ENCODE data around the gene SEMA4D. TPM values are rescaled to one million over a fixed set of nuclear protein-coding genes. Genes with fewer than 3 reads are reported as not detected.

SEMA4D gene
- total RNA-seq, 1 experiment from 2014 or later = 8.0 TPM

GRCh38 chr9:89383030-89383720 lies 114.7 kb downstream of the SEMA4D start:
- Histone ChIP-seq H3K27ac (ENCODE audit: low read length) (no peak overlapping the region), H2AFZ (ENCODE audit: low read length) (no peak overlapping the region), H3K27me3 (ENCODE audit: low read length) (no peaks in the 10 kb centered on the region), H3K79me2 (ENCODE audit: low read length) (no peaks in the 10 kb centered on the region), H3K9me3 (ENCODE audit: low read length) (no peaks in the 10 kb centered on the region), H3K9me2 (replicated peaks; ENCODE audit: low read length) (no peaks in the 10 kb centered on the region), H4K20me1 (ENCODE audit: low read length) (no peaks in the 10 kb centered on the region), H3K4me2 (ENCODE audit: low read length) (no peak overlapping the region), H3F3A (ENCODE audit: low read length, unreplicated experiment) (no peaks in the 10 kb centered on the region), H3K4me1 (ENCODE audit: insufficient read depth, low read length) (no peaks in the 10 kb centered on the region), H3K9ac (ENCODE audit: low read length) (no peak overlapping the region), H3K36me3 (ENCODE audit: low read depth, low read length) (no peaks in the 10 kb centered on the region), H3K4me3 (ENCODE audit: low read length) (no peak overlapping the region)
- intact Hi-C loops (cut with micrococcal nuclease) = no loop called here
- CTCF ChIA-PET = no interaction called here
- DNase-seq = no peak
- ATAC-seq = no peak
- POLR2A ChIA-PET (ENCODE audit: unreplicated experiment) = no interaction called here
- no TSS peak for BruUV-seq (replicated peaks)
- TF ChIP-seq CTCF (conservative IDR thresholded peaks at IDR 0.05; ENCODE audit: low read depth, low read length) (no peak), EZH2 (IDR thresholded peaks at IDR 0.05; ENCODE audit: low read length, unreplicated experiment) (no peak), EZH2phosphoT487 (IDR thresholded peaks at IDR 0.05; ENCODE audit: borderline replicate concordance, low read length) (no peak)

GRCh38 chr9:89382026-89382986 lies 115.6 kb downstream of the SEMA4D start:
- H2AFZ ChIP-seq (ENCODE audit: low read length) = no peak overlapping the region
- no peaks in the 10 kb centered on the region for H3F3A ChIP-seq (ENCODE audit: low read length, unreplicated experiment)
- H3K4me1 ChIP-seq (ENCODE audit: insufficient read depth, low read length) = no peaks in the 10 kb centered on the region
- H3K4me2 ChIP-seq (ENCODE audit: low read length) = no peak overlapping the region
- no peak overlapping the region for H3K27ac ChIP-seq (ENCODE audit: low read length)
- BruUV-seq (replicated peaks) = no TSS peak
- no peaks in the 10 kb centered on the region for H3K36me3 ChIP-seq (ENCODE audit: low read depth, low read length)
- H3K4me3 ChIP-seq (ENCODE audit: low read length) = no peak overlapping the region
- intact Hi-C loops (cut with micrococcal nuclease) = no loop called here
- H3K9me2 ChIP-seq (replicated peaks; ENCODE audit: low read length) = no peaks in the 10 kb centered on the region
- TF ChIP-seq CTCF (conservative IDR thresholded peaks at IDR 0.05; ENCODE audit: low read depth, low read length) (no peak), EZH2 (IDR thresholded peaks at IDR 0.05; ENCODE audit: low read length, unreplicated experiment) (no peak), EZH2phosphoT487 (IDR thresholded peaks at IDR 0.05; ENCODE audit: borderline replicate concordance, low read length) (no peak)
- no peak for ATAC-seq
- H3K79me2 ChIP-seq (ENCODE audit: low read length) = no peaks in the 10 kb centered on the region
- no peak for DNase-seq
- no peak overlapping the region for H3K9ac ChIP-seq (ENCODE audit: low read length)
- no peaks in the 10 kb centered on the region for H3K27me3 ChIP-seq (ENCODE audit: low read length)
- no peaks in the 10 kb centered on the region for H4K20me1 ChIP-seq (ENCODE audit: low read length)
- ChIA-PET CTCF (no interaction called here), POLR2A (ENCODE audit: unreplicated experiment) (no interaction called here)
- H3K9me3 ChIP-seq (ENCODE audit: low read length) = no peaks in the 10 kb centered on the region

- H3K79me2 ChIP-seq (ENCODE audit: low read length) = no peaks in the 10 kb centered on the region
- H3K27ac ChIP-seq (ENCODE audit: low read length) = no peak overlapping the region
- H3K4me1 ChIP-seq (ENCODE audit: insufficient read depth, low read length) = no peaks in the 10 kb centered on the region
- ATAC-seq (no peak), DNase-seq (no peak)
- CTCF ChIA-PET = no interaction called here
- no peak overlapping the region for H3K9ac ChIP-seq (ENCODE audit: low read length)
- POLR2A ChIA-PET (ENCODE audit: unreplicated experiment) = no interaction called here
- H3K36me3 ChIP-seq (ENCODE audit: low read depth, low read length) = no peaks in the 10 kb centered on the region
- no peak overlapping the region for H2AFZ ChIP-seq (ENCODE audit: low read length)
- no peaks in the 10 kb centered on the region for H3K9me3 ChIP-seq (ENCODE audit: low read length)
- H3F3A ChIP-seq (ENCODE audit: low read length, unreplicated experiment) = no peaks in the 10 kb centered on the region
- no peaks in the 10 kb centered on the region for H4K20me1 ChIP-seq (ENCODE audit: low read length)
- no peak overlapping the region for H3K4me3 ChIP-seq (ENCODE audit: low read length)
- H3K4me2 ChIP-seq (ENCODE audit: low read length) = no peak overlapping the region
- no peaks in the 10 kb centered on the region for H3K9me2 ChIP-seq (replicated peaks; ENCODE audit: low read length)
- no peaks in the 10 kb centered on the region for H3K27me3 ChIP-seq (ENCODE audit: low read length)
- intact Hi-C loops (cut with micrococcal nuclease) = no loop called here
- no TSS peak for BruUV-seq (replicated peaks)
- TF ChIP-seq EZH2 (IDR thresholded peaks at IDR 0.05; ENCODE audit: low read length, unreplicated experiment) (no peak), CTCF (conservative IDR thresholded peaks at IDR 0.05; ENCODE audit: low read depth, low read length) (no peak), EZH2phosphoT487 (IDR thresholded peaks at IDR 0.05; ENCODE audit: borderline replicate concordance, low read length) (no peak)
Observed at GRCh38 chr9:89381308-89381609, 116.7 kb downstream of the SEMA4D start.
